ENCODE measurements around the gene SMYD1.

Gene SMYD1

DNA sequence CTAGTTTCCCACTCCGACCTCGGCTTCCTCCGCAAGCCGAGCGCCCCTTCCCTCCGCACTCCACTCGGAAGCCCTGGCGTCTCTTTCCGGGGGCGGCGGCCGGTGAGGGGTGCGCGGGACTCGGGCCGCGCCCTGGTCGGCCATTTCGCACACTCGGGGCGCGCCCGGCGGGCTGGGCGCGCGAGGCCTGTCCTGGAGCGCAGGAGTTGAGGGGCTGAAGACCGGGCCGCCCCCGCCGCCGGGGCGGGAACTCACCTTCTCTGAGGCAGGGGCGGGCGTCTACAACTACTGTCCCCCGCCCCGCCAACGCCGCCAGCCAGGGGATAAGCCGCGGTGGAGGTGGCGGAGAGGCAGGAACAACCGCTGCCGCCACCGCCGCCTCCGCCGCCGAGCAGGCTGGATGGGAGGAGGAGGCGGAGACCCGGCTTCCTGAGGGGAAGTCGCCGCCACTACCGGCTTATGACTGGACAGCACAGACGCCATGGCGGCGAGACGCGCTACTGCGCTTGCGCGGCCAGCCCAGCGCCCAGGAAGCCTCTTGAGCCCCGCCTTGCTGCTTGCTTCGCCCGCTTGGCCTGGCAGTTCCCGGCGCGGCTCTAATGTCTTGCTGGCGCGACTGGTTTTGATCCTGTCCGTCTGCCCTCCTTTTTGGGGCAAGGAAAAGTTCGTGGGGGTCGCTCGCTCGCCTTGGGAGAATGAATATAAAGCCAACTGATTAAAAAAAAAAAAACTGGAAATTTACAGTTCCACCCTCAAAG lies 12.1 kb upstream of the SMYD1 start, which contains the start of gene KRCC1:
Gene KRCC1 (minus strand): TSS at position 413 of the 758 bp plus-strand sequence. CDS start 27,220 bp downstream, outside the sequence.
- DNase-seq (ENCODE audit: low read depth in 3 of 3): peak; percentile 84 to 92 (median 91)

DNA sequence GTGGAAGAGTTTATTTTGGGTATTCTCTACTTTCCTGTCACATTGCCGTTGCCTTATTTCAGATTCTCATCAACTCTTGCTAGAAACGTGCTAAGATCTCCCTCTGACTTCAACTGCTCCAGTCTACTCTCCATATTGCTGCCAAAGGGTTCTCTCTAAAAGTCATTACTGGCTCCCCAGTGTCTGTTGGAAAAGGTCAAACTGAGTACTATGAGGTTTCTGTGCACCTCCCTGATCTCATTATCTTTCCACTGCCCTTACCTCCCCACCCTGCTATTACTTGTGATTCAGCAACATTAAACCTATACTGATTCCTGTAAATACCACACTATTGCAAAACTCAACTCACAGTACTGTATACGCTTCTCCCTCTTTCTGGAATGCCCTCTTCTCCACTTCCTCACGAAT lies 10.2 kb upstream of the SMYD1 start:
- no peak for DNase-seq (ENCODE audit: low read depth in 3 of 3)

DNA sequence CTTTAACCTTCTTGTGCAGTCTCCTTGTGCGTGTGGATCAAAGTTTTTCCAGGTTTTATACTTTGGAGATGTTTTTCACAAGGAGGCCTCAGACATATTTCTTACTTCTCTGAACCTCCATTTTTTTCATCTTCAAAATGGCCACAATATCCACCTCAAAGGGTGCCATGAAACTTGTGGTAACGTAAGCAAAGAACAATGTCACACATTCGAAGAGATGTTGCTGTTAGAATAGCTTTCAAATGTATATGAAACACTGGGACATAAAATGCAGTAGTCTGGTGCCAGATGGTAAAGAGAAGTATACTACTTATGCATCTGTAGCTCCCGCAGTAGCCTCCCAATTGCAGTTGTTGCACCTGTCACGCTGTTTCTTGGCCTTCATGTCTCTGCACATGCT lies 9.4 kb upstream of the SMYD1 start:
- no peak for DNase-seq (ENCODE audit: low read depth in 3 of 3)

DNA sequence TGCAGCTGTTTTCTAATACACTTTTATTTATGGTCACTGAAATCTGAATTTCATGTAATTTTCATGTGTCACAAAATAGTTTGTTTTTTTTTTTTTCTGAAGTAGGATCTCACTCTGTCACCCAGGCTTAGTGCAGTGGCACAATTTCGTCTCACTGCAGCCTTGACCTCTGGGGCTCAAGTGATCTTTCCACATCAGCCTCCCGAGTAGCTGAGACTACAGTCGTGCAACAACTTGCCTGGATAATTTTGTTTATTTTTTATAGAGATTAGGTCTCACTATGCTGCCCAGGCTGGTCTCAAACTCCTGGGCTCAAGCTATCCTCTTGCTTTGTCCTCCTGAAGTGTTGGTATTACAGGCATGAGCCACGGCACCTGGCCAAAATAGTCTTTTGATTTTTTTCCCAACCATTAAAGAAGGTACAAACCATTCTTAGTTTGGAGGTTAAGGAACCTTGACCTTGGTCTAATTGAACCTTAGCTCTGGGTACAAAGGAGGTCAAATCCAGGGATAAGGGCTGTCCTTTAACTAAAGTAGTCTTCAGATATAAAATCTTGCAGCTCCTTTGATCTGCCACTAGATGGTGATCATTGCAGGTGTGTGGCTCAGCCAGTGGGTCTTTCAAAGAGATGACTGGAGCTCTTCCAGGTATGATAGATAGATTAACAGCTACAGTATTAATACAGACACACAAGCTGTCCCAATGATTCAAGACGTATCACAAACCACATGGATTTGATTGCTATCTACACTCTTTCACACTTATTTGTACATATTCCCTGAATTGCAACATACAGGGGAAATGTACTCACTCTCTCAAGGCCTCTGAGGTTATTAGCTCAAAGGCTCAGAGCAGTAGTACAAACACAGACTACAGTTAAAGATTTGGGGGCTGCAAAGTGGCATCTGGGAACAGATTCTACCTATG lies 7.4 kb upstream of the SMYD1 start:
- DNase-seq (ENCODE audit: low read depth in 3 of 3): peak in 1 of 3 experiments; percentile 16

DNA sequence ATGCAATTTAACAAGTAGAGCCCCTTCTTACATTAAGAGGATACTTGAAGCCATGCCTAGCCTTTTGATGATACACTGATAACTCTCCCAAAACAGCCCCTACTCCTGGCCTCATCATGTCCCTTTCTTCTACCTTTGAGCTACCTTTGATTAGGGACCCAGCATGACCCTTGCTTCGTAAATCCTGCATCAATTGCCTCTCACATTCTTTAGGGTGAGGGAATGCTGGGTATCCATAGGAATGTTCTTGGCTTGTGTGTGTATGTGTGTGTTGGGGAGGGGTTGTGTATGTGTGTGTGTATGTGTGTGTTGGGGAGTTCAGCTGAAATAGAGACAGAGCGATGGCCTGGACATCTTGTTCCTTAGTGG lies 6.7 kb upstream of the SMYD1 start:
- DNase-seq (ENCODE audit: low read depth in 3 of 3): no peak

DNA sequence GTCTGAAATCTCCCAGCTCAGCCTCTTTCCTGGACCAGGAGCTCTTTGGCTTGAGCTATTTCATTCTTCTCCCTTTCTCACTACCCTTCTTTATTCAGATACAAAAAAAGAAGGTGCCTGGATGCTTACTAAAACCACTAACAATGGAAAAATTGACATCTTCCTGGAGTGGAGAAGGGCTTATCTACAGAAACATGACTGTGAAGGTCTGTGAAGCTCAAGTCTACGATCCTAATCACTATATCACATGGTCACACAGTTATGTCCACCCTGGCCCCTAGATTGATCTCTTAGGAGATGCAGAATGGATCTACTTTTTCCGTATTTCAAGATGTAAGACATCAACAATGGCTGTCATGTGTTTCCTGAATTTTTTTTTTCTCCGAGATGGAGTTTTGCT lies 6.3 kb upstream of the SMYD1 start:
- DNase-seq (ENCODE audit: low read depth in 3 of 3): no peak

DNA sequence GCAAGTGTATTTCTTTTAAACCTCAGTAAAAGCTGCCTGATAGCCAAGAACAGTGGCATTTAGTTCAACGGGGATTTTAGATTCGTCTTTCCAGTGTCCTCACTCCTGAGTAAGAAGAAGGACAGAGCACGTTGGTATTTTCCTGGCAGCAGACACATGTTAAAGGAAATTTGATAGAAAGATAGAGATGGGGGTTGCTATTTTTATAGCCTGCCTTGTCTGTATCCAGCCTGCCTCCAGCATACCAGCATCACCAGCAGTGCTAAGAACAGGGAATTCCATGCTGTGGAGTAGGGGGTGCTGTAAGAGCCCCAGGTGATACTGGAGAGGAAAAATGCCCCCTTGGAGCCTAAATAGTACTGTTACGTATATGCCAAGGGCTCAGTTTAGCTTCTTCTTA lies 1.1 kb upstream of the SMYD1 start:
- DNase-seq (ENCODE audit: low read depth in 3 of 3): no peak

DNA sequence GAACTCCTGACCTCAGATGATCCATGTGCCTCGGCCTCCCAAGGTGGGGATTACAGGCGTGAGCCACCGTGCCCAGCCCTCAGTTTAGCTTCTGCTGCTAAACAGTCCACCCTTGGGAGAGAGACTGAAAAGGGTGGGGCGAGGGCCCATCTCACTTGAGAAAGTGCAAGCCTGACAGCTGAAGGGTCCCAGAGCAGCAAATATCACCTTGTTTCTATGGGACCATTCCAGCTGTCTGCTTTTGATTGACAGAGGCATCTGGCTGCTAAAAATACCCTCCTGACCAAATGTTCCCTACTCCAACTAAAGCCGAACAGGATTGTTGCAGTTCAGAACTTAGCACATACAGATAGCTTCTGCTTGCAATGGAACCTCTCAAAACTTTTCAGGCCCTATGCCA lies 436 bp upstream of the SMYD1 start:
- DNase-seq (ENCODE audit: low read depth in 3 of 3): no peak

DNA sequence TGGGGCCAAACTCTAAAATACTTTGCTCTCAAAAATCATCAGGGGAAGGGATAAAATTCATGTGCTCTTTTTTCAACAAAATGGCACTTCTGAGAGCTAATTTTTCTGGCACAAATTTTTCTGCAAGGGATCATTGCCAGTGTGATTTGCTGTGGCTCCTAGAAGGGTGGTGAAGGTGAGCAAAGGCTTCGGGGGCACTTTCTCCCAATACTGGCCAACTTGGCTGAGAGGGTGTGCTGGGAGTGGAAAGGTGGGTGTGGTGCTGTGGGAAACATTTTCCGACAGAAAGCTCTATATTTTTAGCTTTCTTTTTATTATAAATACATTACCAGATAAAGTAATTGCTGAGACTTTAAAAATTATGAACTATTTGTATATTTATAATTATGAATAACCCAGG lies 419 bp downstream of the SMYD1 start:
- no peak for DNase-seq (ENCODE audit: low read depth in 3 of 3)

DNA sequence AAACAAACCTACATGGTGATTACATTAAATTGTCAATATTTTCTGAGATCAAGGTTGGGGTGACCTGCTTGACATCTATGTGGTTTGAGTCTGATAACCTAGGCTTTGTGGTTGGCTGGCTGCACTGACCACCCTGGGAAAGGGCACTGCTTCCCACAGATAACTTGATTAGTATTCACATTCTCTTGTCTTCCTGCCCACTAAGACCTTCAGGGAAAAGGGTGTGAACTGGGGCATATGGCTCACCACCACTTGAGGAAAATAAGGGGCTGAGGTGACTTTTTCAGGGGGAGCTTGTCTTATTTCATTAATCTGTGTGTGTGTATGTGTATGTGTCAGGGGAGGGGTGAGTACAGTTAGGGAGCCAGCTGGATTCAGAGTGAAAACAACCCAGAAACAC lies 1.5 kb downstream of the SMYD1 start:
- no peak for DNase-seq (ENCODE audit: low read depth in 3 of 3)

DNA sequence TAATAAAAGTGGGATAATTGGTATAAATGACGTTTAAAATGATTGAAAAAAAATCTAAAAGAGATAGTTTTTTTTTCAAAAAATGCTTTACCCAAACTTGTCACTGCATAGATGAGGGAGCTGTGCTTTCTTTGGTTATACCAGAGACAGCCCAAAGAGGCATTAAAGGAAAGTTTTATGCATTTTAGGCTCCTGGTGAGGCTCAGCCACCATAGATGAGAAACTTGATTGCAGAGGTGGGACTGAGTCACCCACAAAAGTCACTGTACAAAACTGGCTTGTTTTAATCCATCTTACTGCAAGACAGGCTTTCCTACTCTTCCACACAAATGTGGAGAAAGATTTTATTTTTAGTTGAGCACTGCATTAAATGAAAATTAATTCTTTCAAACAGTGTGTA lies 2.4 kb downstream of the SMYD1 start:
- no peak for DNase-seq (ENCODE audit: low read depth in 3 of 3)

DNA sequence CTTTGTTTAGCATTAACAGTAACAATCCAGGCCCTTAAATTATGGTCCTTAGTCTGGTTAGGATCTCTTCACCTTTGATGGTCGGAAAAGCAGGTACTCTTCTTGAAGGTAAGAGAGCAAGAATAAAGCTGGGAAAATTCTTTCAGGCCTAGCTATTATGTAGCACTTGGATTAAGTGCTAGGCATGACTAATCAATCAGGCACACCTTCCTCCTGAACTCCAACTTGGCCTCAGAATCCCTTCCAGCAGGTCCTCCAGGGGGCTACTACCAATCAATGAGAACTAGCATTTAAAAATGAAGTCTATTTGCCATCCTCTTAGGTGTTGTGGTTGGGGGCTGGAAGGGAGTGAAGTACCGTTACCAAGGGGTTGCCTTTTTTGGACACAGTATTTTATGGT lies 3.7 kb downstream of the SMYD1 start:
- DNase-seq (ENCODE audit: low read depth in 3 of 3): no peak

DNA sequence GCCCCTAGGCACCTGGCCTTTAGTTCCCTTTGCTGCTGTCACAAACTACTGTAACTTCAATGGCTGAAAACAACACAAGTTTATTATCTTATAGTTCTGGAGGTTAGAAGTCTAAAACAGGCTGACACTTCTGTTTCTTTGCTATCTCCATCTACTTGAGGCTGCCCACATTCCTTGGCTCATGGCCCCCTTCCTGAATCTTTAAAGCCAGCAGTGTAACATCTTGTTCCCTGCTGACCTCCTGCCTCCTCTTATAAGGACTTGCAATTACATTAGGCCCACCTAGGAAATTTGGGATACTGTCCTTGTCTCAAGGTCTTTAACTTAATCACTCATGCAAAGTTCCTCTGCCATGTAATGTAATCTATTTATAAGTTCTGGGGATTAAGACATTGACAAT lies 6.5 kb downstream of the SMYD1 start:
- DNase-seq (ENCODE audit: low read depth in 3 of 3): no peak

DNA sequence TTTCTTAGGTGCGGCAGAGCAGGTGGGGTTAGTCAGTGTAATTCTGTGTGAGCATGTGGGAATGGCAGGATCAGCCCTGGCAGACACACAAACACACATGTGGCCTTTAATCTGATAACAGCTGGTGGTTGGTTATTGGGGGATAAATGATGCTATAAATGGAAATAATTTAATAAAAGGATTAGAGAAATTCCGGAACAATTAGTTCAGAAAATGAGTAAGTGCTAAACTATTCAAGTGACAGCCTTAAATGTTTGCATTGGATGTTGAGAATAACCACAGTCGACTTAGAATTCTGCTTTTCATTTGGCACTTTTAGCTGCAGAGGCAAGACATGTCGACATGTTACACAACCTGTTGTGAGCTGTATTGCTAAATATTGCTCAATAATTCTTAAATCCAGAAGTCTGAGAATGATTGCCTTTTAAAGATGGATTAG lies 7.2 kb downstream of the SMYD1 start:
- no peak for DNase-seq (ENCODE audit: low read depth in 3 of 3)

DNA sequence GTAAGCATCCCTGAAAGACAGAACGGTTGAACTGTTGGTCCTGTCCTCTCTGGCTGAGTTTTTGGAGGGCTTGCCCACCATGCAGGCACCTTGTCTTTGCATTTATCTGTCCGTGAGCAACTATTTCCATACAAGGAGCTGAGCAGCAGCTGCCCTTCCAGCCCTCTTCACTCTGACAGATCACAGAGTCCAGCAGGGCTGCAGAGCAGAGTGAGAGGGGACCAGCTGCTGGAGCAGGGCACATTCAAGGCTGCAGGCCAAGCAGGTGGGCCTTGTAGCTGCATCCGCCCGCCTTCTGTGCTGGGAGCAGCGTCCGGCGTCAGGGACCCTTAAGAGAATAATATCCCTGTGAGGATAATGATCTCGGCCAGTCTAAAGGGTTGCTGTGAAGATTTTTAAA lies 9.5 kb downstream of the SMYD1 start:
- no peak for DNase-seq (ENCODE audit: low read depth in 3 of 3)

DNA sequence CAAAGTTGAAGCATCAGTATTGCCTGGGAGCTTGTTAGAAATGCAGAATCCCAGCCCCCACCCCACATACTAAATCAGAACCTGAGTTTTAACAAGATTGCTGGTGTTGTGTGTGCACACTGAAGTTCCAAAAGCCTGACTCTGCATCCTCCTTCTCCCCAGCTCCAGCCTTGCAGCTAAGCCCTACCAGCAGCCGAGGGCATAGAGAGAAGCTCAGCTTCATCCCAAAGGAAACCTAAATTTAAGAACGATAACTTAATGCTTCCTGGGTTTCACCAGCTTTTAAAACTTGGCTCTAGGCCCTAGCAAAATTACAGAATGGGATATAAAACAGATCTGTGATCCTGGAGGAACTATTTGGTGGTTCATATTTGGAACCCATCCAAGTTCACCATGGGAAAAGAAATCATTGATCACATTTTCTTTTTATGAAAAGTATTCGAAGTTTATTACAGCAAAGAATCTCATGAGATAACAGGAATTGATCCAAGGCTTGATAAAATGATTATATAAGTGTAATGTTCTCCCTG lies 11.1 kb downstream of the SMYD1 start:
- DNase-seq (ENCODE audit: low read depth in 3 of 3): no peak

DNA sequence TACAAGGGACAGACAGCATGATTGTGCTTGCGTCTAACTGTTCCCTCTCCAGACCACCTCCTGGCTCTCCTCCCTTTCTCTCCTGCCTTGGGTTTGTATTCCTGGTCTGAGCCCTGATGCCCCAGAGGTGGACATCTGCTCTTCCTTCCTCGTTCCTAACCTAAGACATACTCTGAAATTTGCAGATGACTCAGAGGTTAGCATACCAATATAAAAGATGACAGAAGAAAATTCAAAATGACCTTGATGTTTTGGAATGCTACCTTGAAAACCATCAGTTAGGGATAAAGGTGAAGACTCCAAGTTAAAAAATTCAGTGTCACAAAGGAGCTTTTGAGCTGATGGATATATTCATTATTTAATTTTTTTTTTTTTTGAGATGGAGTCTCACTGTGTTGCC lies 12.9 kb downstream of the SMYD1 start:
- no peak for DNase-seq (ENCODE audit: low read depth in 3 of 3)

DNA sequence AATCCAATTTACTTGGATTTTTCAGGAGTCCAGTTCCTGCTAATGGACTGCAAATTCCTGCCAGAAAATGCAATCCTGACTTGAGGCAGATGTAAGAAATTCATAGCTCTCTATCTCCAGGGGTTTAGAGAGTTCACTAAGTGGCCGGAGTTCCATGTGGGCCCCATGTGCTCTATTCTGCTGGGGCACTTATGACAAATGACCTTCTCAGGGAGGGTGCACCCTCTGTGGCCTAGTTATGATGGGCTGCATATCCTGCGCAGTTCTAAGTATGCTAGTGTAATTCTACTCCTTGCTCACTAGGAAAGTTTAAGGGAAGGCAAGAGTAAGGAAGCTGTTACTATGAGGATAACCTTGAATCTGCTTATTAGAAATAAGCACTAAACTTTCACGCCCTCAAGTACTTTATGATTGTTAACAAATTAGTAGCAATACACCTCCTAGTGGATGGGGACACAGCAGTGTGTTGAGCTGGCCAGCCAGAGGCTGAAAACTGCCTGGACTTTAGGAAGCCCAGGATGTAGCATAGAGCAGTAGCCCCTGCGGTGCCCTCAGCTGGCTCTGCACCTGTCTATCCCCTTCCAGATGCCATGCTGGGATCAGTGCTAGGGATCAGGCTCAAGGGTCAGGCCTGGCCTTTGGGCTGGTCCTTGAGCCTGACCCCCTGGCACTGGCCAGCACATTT lies 14.4 kb downstream of the SMYD1 start:
- no peak for DNase-seq (ENCODE audit: low read depth in 3 of 3)

DNA sequence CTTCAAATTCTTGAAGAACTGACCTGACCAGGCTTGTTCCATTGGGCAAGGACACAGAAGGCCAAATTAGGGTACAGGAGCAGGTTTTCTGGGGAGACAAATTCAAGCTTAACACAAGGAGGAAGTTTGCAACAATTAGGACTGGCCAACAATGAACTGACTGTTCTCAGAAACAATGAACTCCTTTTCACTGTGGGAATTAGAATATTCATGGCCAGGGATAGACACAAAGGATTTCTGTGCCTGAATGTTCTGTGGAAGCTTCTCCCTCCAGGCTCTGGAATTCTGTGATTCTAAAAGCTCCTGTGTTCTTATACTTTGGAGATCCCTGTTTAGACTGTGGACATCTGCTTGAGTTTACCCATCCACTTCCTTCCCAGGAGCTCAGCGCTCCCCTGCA lies 15.2 kb downstream of the SMYD1 start:
- DNase-seq (ENCODE audit: low read depth in 3 of 3): no peak

DNA sequence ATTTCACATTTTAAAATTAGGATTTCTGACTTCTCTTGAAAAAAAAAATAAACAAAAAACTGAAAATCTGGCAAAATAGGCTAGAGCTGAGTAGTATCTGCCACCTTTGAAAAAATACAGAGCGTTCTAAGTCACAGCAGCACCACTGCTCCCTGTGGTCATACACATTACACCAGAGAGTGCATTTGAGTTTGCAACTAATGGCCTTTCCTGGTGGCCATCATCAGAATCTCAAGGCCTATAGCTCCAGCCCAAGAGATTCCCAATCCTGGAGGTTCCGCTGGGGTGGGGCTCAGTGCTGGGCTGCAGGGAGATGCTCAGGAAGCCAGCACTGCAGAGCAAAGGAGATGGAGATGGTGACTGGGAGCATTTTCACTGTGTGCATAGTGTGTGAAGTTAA lies 17.5 kb downstream of the SMYD1 start:
- DNase-seq (ENCODE audit: low read depth in 3 of 3): no peak

DNA sequence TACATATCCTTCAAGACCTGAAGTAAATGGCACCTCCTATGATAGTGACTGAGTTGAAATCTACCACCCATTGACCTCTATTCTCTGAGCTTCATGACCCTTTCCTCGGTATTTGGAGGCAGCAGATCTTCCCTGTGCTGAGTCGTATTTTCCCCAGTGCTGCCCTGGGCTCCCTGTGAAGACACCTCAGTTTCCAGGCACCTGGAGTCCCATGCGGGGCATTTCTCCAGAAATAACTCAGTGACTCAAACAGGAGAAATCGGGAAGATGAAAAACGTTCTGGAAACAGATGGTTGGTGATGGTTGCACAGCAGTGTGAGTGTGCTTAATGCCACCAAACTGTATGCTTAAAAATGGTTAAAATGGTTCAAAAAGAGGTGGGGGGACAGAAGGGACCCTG lies 18.0 kb downstream of the SMYD1 start:
- no peak for DNase-seq (ENCODE audit: low read depth in 3 of 3)

DNA sequence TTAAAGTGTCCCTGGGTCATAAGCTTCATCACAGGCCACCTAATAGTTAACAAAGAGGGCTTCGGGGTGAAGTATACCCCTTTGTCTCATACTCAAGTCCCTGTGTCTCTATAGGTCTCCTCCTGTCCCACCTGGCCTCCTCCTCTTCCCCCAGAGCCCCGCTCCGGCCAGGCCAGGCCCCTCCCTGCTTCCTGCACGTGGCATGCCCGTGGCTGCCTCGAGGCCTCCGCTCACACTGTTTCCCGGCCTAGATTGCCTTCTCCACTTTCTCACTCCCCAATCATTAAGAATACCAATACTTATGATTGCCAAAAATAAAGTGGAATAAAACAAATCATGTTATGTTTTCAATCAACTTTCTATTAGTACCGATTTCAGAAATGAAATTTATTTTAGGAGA lies 18.8 kb downstream of the SMYD1 start:
- no peak for DNase-seq (ENCODE audit: low read depth in 3 of 3)

All from stimulated activated CD4-positive, alpha-beta T cell treated with anti-CD3 and anti-CD28 coated beads, TNF-alpha, amount 100 ng/mL, for 24 hours (primary cell).